ENCODE data around the gene PLP2.

PLP2 gene

DNA sequence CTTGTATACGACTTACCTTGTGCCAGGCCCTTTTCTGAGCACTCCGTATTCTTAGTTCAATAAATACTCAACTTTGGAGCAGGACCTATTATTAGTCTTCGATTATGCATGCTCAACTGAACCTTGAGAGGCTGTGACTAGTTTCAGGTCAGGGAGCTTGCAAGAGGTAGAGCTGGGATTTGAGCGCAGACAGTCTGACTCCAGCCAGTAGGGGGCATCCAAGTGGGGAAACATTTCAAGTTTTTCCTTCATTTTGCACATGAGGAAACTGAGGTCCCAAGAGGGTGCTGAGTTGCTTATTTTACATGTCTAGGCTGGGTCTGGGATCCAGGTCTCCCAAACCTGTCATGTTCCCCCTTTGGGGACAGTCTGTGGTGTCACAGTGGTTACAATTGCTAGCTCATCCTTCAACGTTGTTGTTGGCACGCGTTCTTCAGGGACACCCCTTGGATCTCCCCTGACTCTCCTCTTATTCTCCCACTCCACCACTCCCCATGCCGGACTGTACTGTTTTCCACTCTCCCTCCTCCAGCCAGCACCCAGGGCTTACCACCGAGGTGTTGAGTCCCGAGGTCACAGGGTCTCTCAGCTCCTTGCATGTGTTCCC, 21.1 kb downstream of the PLP2 start:
- TF ChIP-seq FOXP2 (optimal IDR thresholded peaks at IDR 0.05; ENCODE audit: borderline replicate concordance, extremely low read depth, extremely low read length, insufficient read depth) (no peak), POLR2AphosphoS5 (IDR thresholded peaks at IDR 0.05; ENCODE audit: low read depth, low read length) (no peak), SIN3A (IDR thresholded peaks at IDR 0.05; ENCODE audit: borderline replicate concordance, insufficient read depth, low read length) (no peak), TAF1 (IDR thresholded peaks at IDR 0.05; ENCODE audit: borderline replicate concordance, insufficient read depth, low read length) (no peak)
- TF ChIP-seq, protein P1, sequence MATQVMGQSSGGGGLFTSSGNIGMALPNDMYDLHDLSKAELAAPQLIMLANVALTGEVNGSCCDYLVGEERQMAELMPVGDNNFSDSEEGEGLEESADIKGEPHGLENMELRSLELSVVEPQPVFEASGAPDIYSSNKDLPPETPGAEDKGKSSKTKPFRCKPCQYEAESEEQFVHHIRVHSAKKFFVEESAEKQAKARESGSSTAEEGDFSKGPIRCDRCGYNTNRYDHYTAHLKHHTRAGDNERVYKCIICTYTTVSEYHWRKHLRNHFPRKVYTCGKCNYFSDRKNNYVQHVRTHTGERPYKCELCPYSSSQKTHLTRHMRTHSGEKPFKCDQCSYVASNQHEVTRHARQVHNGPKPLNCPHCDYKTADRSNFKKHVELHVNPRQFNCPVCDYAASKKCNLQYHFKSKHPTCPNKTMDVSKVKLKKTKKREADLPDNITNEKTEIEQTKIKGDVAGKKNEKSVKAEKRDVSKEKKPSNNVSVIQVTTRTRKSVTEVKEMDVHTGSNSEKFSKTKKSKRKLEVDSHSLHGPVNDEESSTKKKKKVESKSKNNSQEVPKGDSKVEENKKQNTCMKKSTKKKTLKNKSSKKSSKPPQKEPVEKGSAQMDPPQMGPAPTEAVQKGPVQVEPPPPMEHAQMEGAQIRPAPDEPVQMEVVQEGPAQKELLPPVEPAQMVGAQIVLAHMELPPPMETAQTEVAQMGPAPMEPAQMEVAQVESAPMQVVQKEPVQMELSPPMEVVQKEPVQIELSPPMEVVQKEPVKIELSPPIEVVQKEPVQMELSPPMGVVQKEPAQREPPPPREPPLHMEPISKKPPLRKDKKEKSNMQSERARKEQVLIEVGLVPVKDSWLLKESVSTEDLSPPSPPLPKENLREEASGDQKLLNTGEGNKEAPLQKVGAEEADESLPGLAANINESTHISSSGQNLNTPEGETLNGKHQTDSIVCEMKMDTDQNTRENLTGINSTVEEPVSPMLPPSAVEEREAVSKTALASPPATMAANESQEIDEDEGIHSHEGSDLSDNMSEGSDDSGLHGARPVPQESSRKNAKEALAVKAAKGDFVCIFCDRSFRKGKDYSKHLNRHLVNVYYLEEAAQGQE (IDR thresholded peaks at IDR 0.05; ENCODE audit: insufficient read depth in 1 of 2, low read depth in 2 of 2, low read length in 2 of 2): no peak

GRCh38 chrX:49193542-49193964, 21.9 kb downstream of the PLP2 start:
- TF ChIP-seq, protein P1 (IDR thresholded peaks at IDR 0.05; ENCODE audit: insufficient read depth in 1 of 2, low read depth in 2 of 2, low read length in 2 of 2): no peak
- TF ChIP-seq SIN3A (IDR thresholded peaks at IDR 0.05; ENCODE audit: borderline replicate concordance, insufficient read depth, low read length): no peak
- TF ChIP-seq FOXP2 (optimal IDR thresholded peaks at IDR 0.05; ENCODE audit: borderline replicate concordance, extremely low read depth, extremely low read length, insufficient read depth): no peak
- TF ChIP-seq TAF1 (IDR thresholded peaks at IDR 0.05; ENCODE audit: borderline replicate concordance, insufficient read depth, low read length): no peak
- no peak for TF ChIP-seq POLR2AphosphoS5 (IDR thresholded peaks at IDR 0.05; ENCODE audit: low read depth, low read length)

DNA sequence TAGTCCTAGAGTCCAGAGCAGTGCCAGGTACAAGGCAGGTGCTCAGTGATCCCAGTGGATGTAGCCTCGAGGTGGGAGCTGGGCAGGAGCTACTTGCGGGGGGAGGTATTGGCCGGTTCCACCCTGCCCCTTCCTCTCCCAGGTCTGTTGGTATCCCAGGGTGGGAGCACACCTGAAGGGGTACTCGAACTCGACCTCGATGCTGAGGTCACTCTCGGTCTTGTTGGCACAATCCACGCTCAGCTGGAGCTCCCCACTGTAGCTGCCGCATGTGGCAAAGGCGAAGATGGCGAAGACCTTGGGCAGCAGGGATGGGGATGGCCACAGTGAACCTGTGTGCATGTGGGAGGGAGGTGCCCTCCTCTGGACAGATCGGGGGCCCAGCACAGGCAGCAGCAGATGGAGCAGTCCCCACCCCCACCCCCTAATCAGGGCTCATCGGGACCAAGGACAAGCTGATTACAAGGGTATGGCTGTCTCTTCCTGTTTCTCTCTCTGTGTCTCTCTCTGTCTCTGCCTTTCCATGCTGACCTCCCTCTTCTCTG, 25.9 kb downstream of the PLP2 start:
- TF ChIP-seq TAF1 (IDR thresholded peaks at IDR 0.05; ENCODE audit: borderline replicate concordance, insufficient read depth, low read length): no peak

GRCh38 chrX:49198540-49199314, 27.0 kb downstream of the PLP2 start:
- no peak for TF ChIP-seq POLR2AphosphoS5 (IDR thresholded peaks at IDR 0.05; ENCODE audit: low read depth, low read length)
- TF ChIP-seq, protein P1 (IDR thresholded peaks at IDR 0.05; ENCODE audit: insufficient read depth in 1 of 2, low read depth in 2 of 2, low read length in 2 of 2): no peak
- no peak for TF ChIP-seq FOXP2 (optimal IDR thresholded peaks at IDR 0.05; ENCODE audit: borderline replicate concordance, extremely low read depth, extremely low read length, insufficient read depth)
- TF ChIP-seq SIN3A (IDR thresholded peaks at IDR 0.05; ENCODE audit: borderline replicate concordance, insufficient read depth, low read length): no peak
- no peak for TF ChIP-seq TAF1 (IDR thresholded peaks at IDR 0.05; ENCODE audit: borderline replicate concordance, insufficient read depth, low read length)

DNA sequence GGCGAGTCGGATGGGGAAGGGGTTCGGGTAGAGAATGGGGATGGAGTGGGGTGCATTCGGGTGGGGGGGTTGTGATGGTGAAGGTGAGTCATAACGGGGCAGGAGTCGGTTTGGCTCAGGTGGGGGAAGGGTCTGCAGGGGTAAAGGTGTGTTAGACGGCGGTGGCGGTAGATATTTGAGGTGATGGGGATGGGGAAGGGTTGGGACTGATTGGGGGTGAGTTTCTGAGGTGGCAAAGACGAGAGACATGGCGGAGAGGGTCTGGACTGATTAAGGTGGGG, 27.6 kb downstream of the PLP2 start:
- TF ChIP-seq FOXP2 (optimal IDR thresholded peaks at IDR 0.05; ENCODE audit: borderline replicate concordance, extremely low read depth, extremely low read length, insufficient read depth) (no peak), SIN3A (IDR thresholded peaks at IDR 0.05; ENCODE audit: borderline replicate concordance, insufficient read depth, low read length) (no peak), POLR2AphosphoS5 (IDR thresholded peaks at IDR 0.05; ENCODE audit: low read depth, low read length) (no peak)
- TF ChIP-seq, protein P1 (IDR thresholded peaks at IDR 0.05; ENCODE audit: insufficient read depth in 1 of 2, low read depth in 2 of 2, low read length in 2 of 2): no peak

Data from PFSK-1 (cell line).